ENCODE measurements around the gene GSAP.
"Not testable (repeated sequence)": the region's sequence is repeated elsewhere in the genome, so short reads cannot be mapped to it uniquely, and the experiment has no call there.

The GSAP gene

GRCh38 chr7:77353911-77354310 is 62.2 kb downstream of the GSAP start:
- no peak for DNase-seq

DNA sequence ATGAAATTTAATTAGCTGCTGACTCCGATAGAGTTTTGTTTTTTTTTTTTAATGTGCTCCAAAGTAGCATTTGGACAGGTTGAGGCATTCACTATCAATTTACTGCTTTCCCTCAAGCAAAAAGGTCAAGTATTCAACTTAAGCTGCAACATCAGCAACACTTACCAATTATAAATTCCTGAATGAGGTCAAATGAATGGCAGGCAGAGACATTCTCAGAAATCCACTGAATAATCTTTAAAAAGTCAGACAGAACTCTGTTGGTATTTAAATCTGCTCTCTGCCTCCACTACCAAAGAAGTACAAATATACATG is 62.8 kb downstream of the GSAP start:
- no peak for DNase-seq

GRCh38 chr7:77352665-77353406 is 63.3 kb downstream of the GSAP start:
- DNase-seq = no peak

- DNase-seq = no peak
Observed at GRCh38 chr7:77351539-77352004, 64.6 kb downstream of the GSAP start.

DNA sequence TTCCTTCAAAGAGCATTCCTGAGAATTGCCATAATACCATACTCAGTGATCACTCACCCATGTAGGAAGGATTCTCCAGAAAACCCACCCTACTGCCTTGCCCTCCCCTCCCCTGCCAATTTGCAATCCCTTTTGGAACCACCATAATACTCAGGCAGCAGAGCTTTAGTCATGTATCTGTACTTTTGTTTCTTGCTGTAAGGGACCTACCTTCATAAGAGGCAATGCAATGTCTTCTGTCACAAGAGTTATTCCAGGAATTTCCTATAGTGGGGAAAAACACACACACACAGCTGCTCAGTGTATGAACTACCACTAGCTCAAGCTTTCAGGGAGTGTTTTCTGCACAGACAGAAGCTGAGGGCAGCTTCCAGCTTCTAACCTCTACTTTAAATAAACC is 67.0 kb downstream of the GSAP start:
- no peak for DNase-seq

DNA sequence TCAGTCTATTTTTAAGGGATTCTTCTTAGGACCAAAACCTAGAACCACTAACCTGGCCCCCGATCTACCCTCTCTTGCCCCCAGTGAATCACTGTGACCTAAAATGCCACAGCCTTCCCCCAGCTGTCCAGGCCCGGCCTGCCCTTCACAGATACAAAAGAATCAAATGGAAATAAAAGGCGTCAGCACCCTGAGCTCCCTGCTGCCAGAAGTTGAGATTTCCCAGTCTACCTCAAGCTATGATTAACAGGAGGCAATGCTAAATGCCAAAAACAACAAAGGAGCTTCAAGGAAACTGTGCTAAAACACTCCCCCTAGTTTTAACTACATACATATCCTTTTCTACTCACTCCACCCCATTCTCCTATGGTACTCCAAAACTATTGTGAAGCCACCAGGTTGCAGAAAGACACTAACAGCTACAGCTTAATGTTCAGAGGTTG is 67.8 kb downstream of the GSAP start:
- DNase-seq = no peak

DNA sequence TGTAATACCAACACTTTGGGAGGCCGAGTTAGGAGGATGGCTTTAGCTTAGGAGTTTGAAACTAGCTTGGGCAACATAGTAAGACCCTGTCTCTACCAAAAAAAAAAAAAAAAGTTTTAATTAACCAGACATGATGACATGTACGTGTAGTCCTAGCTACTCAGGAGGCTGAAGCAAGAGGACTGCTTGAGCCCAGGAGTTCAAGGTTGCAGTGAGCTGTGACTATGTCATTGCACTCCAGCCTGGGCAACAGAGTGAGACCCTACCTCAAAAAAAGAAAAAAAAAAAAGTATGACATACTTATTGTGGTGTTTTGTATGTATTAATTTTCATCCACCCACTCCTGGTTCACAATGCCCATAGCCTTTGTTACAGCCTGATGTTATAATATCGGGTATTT is 69.7 kb downstream of the GSAP start:
- no peak for DNase-seq

- not testable (repeated sequence) for DNase-seq
Observed at GRCh38 chr7:77345426-77345825, 70.7 kb downstream of the GSAP start.

DNA sequence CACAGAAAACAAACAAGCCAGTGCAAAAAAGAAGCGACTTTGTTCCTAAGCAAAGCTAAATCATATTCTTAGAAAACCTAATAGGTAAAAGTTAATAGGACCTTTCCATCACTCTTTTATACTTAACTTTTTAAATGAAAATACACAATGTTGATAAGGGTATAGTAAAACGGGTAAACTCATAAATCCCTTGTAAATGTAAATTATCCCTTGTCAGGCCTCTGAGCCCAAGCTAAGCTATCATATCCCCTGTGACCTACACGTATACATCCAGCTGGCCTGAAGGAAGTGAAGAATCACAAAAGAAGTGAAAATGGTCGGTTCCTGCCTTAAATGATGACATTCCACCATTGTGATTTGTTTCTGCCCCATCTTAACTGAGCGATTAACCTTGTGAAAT is 76.4 kb downstream of the GSAP start:
- DNase-seq = no peak

GRCh38 chr7:77338883-77339629 is 77.1 kb downstream of the GSAP start:
- no peak for DNase-seq

DNA sequence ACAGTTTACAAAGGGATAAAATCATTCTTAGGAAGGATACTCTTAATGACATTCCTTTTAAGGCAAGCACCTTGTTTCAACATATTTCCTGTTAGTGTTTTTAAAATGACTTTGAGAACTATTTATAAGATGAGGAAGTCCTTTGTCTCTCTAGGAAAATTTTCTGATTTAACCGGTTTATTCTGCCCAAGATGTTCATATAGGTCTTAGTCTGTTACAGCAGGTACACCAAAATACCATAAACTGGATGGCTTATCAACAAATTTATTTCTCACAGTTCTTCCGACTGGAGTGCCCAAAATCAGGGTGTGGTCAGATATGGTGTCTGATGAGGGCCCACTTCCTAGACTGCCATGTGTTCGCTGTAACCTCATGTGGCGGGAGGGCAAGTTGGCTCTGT is 77.9 kb downstream of the GSAP start:
- no peak for DNase-seq

DNA sequence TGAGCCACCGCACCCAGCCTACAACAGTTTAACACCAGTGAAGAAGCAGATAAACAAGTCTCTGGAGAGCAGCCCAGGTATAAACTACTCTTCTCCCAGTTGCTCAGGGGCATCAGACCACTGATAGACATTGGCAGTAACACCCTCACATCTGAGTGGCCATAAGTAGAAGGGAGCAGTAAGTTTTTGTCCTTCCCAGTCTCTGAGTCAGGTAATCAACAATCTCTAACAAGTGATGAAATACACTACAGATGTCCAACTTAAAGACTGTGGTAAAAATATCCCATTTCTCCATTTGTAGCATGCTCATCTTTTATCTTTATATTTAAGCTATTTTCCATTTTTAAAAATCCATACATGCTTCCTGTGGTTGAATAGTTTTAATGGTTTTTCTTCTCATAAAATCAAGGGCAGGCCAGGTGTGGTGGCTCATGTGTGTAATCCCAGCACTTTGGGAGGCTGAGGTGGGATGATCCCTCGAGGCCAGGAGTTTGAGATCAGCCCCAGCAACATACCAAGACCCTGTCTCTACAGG is 78.6 kb downstream of the GSAP start:
- no peak for DNase-seq

DNA sequence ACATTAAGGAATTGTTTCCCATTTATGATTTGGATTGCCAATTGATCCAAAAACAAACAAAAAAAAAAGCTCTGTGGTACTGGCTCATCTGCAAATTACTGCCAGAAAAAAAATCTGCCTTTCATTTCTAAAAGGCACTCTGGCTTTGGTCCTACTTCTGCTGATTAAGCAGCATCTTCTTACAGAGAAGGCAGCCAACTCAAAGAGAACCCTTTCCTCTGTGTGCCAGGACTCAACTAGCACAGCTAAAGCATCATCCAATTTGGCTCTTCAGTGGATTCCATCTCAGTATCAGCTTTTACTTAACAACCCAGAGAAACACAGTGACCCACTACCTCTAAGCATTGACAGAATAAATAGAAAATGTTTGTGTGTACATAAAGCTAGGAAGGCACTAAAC is 80.6 kb downstream of the GSAP start:
- DNase-seq = no peak

DNA sequence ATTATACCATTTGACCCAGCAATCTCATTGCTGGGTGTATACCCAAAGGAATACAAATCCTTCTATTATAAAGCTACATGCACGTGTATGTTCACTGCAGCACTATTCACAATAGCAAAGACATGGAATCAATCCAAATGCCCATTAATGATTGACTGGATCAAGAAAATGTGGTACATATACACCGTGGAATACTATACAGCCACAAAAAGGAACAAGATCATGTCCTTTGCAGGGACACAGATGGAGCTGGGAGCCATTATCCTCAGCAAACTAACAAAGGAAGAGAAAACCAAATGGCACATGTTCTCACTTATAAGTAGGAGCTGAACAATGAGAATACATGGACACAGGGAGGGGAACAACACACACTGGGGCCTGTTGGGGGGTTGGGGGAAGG is 82.1 kb downstream of the GSAP start:
- DNase-seq = not testable (repeated sequence)

DNA sequence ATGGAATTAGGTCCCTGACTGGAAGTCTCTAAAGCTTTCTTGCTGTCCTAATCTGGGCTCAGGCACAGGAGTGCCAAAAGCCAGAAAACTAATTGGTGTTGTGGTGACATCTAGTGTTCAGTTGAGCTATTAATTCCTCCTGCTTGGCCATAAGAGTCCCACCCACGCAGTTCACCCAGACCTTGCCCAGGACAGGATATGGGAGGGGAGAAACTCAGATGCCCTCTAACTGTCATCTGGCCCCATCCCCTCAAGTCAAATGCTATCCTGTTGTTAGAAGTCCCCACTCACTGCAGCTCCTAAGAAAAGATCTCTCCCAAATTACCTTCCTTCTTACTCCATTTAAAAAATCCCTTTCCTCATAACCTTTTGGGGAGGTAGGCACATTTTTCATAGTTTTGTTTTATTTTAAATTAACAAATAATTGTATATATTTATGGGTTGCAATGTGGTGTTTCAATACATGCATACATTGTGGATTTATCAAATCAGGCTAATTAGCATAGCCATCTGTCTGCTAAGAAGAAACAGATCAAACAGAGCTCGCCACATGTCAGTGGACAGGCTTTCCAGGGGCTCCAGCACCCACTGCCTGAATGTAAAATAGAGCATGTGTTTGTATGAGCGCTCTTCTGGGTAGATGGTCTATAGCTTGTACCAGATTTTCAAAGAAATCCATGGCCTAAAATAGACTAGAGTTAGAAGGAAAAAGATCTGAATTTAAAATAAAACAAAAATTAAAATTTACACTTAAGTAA is 84.0 kb downstream of the GSAP start:
- DNase-seq = peak; percentile 82

GRCh38 chr7:77330169-77330882 is 85.8 kb downstream of the GSAP start:
- no peak for DNase-seq

DNA sequence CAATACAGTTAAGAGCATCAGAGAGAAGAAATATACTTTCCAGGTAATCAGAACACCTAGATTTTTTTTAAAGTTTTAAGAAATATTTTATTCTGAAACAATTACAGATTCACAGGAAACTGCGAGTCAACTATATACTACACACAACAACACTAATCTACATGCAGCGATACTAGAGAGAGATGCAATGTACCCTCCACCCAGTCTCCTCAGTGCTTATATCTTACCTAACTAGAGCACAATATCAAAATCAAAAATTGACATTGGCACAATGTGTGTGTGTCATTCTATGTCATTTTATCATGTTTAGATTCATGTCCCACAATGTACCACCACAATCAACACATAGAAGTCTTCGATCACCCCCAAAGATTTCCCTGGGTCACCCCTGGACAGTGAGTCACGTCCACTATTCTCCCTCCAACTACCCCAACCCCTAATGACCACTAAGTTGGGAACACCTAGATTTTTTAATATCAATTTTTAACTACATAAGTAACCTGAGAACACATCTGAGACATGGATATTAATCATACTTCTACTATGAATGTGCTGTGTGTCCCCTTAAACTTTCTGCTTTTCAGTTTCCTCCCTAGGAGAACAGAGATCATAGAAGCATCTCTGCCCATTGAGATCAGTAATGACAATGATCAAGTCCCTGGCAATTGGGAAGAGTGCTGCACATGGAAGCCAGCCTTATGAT is 86.5 kb downstream of the GSAP start:
- DNase-seq = no peak

DNA sequence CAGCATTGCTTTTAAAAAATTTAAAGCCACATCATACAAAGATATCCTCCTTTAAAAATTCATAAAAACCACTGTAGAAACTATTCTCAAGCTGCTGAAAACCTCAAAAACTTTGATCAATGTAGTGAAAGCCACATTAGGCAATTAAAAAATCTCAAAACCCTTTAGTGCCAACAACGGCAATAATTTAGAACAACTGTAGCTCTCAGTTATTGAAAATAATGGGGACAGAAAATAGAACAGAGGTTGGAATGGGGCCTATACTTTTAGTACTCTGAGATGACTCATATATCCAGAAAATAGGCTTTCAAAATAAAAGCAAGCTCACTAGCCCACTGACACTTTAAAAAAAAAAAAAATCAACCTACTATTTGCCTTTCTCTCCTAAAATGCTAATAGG is 87.5 kb downstream of the GSAP start:
- no peak for DNase-seq

DNA sequence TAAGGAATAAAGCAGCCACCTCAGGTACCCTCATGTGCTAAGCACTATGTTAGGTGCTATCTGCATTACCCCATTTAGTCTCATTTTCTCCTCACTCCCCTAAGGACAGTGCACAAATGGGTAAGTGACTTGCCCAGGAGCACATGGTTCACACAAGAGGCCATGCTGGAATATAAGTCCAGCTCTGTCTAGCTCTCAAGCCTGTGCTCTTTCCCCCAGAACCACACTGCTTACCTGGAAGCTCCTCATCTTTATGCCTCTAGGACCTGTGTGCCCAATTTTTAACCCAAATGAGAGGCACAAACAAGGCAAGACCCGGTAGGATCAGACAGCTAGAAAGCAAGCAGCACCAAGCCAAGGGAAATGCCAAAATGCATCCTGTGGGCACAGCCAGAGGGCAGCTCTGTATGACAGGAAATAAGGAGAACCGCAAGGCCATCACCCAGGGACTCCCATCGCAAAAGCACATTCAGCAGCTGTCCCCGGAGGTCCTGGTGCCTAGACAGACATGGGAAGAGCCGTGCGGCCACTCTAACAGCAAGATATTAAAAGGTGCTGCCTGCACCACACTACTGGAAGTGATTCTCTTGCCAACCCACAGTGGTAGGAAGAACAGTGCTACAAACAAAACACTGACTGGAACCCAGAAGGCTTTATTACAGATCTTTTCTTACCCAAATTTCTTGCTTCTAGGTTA is 88.1 kb downstream of the GSAP start:
- DNase-seq = no peak

GRCh38 chr7:77327067-77327931 is 88.8 kb downstream of the GSAP start:
- no peak for DNase-seq

GRCh38 chr7:77326131-77326530 is 90.0 kb downstream of the GSAP start:
- no peak for DNase-seq

Measured in NCI-H2171 treated with DMSO at 0.1 percent for 48 hours (cell line).